Measurements from ENCODE around the gene IGF2BP2. TPM values are rescaled to one million over a fixed set of nuclear protein-coding genes. Genes with fewer than 3 reads are reported as not detected.

The IGF2BP2 gene
- total and polyA plus RNA-seq, 2 of the 8 experiments (the other 6 are each of a cell fraction or from before 2014, with no cell fraction given) = 7.4 to 121 TPM

DNA sequence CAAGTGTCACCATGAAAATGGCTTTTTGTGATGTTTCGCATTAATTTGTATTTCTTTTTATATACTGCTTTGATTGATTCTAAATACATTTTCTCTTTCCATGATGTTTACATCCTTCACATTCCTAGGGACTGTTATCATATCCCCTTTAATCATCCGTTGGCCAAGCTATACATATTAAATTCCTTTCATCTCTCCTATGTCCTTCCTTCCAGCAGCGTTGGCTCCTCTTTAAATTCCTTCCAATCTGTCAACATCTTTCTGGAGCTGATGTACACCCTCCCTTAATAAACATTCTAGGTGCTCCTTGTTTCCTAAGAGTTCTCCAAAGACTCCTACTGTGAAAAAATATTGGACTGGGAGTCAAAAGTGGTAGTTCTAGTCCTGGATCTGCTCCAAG, 87.8 kb downstream of the IGF2BP2 start:
- Histone ChIP-seq H4K8ac (ENCODE audit: extremely low read depth, insufficient read depth, low read length) (no peak overlapping the region), H3K27me3 (replicated peaks in 1 of 4; ENCODE audit: control insufficient read depth in 3 of 4, extremely low read depth in 1 of 4, insufficient read depth in 3 of 4, low read length in 3 of 4) (no peaks in the 10 kb centered on the region), H3K79me2 (ENCODE audit: control insufficient read depth in 1 of 2, insufficient read depth in 2 of 2, low read length in 2 of 2) (peaks cover 19 to 94% of the 10 kb centered on the region in 2 experiments), H2BK5ac (ENCODE audit: low read depth, low read length) (no peak overlapping the region), H2BK12ac (ENCODE audit: low read depth, low read length) (no peak overlapping the region), H3K14ac (ENCODE audit: insufficient read length) (no peak overlapping the region), H4K91ac (replicated peaks; ENCODE audit: insufficient read length, low read length) (no peak overlapping the region), H2BK120ac (replicated peaks; ENCODE audit: low read depth, low read length) (no peak overlapping the region), H4K20me1 (replicated peaks in 1 of 2; ENCODE audit: control insufficient read depth in 1 of 2, insufficient read depth in 2 of 2, low read length in 2 of 2) (peaks cover 12 to 22% of the 10 kb centered on the region in 2 experiments), H3K56ac (replicated peaks; ENCODE audit: insufficient read length, low read depth, low read length) (no peak overlapping the region), H3K9ac (replicated peaks in 1 of 4; ENCODE audit: extremely low read depth in 1 of 4, low read depth in 3 of 4, low read length in 3 of 4) (no peak overlapping the region), H2AK5ac (ENCODE audit: low read depth, low read length) (no peak overlapping the region), H2AFZ (ENCODE audit: low read length) (no peak overlapping the region), H3K79me1 (ENCODE audit: low read depth, low read length) (peaks cover 9% of the 10 kb centered on the region), H3K18ac (ENCODE audit: extremely low read depth, low read length) (no peak overlapping the region), H3K9me3 (ENCODE audit: insufficient read depth in 2 of 2, low read depth in 1 of 2, low read length in 1 of 2) (no peaks in the 10 kb centered on the region), H3K23ac (ENCODE audit: insufficient read length) (no peak overlapping the region), H3K4ac (replicated peaks; ENCODE audit: insufficient read length, low read depth, low read length) (no peak overlapping the region), H3K4me1 (replicated peaks in 1 of 4; ENCODE audit: control insufficient read depth in 3 of 4, insufficient read depth in 4 of 4, low read length in 3 of 4) (peaks cover 0 to 14% (median 6%) of the 10 kb centered on the region in 4 experiments; a peak in 6 of 7 replicates), H3K4me3 (ENCODE audit: extremely low read depth in 1 of 4, insufficient read depth in 2 of 4, low read depth in 3 of 4, low read length in 4 of 4) (no peak overlapping the region), H4K5ac (ENCODE audit: insufficient read length, low read depth, low read length) (no peak overlapping the region), H2BK15ac (ENCODE audit: low read length) (no peak overlapping the region), H3K27ac (ENCODE audit: low read depth, low read length) (no peak overlapping the region), H3K36me3 (ENCODE audit: control insufficient read depth in 2 of 4, insufficient read depth in 4 of 4, low read length in 3 of 4) (no peaks in the 10 kb centered on the region), H2BK20ac (ENCODE audit: low read length) (no peak overlapping the region), H3K4me2 (ENCODE audit: insufficient read depth in 1 of 2, low read depth in 2 of 2, low read length in 2 of 2) (no peak overlapping the region), H3K23me2 (ENCODE audit: low read depth, low read length) (no peaks in the 10 kb centered on the region)
- ChIA-PET CTCF (ENCODE audit: partially characterized antibody) (interaction anchor here (0.9 to 21.4 kb wide), 8 partner anchors 10 to 128 kb away, joined by 3 to 345 read pairs (median 12); no protein-coding TSS in a partner anchor), POLR2A (ENCODE audit: partially characterized antibody) (interaction anchor here (0.7 to 2.0 kb wide), 5 partner anchors 28 to 175 kb away, joined by 3 to 6 read pairs (median 4); no protein-coding TSS in a partner anchor)
- FAIRE-seq (no peak), DNase-seq (ENCODE audit: low read depth in 1 of 2, low spot score in 2 of 2) (no peak)
- 85% methylated on average over 3 of the region's 3 CpGs; no CpG with 5 or more reads in 1 of the 2 experiments for WGBS, 2 experiments (ENCODE audit: extremely low coverage in 1 of 2, insufficient coverage in 1 of 2, insufficient read length in 1 of 2, insufficient replicate concordance in 2 of 2, low coverage in 1 of 2, low lambda C conversion rate in 2 of 2, missing lambda C conversion rate in 1 of 2)
- no peak for TF ChIP-seq TAF7 (optimal IDR thresholded peaks at IDR 0.05; ENCODE audit: borderline replicate concordance, low read depth, low read length)
- TF ChIP-seq, protein P1, sequence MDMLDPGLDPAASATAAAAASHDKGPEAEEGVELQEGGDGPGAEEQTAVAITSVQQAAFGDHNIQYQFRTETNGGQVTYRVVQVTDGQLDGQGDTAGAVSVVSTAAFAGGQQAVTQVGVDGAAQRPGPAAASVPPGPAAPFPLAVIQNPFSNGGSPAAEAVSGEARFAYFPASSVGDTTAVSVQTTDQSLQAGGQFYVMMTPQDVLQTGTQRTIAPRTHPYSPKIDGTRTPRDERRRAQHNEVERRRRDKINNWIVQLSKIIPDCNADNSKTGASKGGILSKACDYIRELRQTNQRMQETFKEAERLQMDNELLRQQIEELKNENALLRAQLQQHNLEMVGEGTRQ (IDR thresholded peaks at IDR 0.05; ENCODE audit: low read length) = no peak
- no peak for TF ChIP-seq ASH2L (IDR thresholded peaks at IDR 0.05; ENCODE audit: low read length)
- TF ChIP-seq RFX5 (IDR thresholded peaks at IDR 0.05; ENCODE audit: borderline replicate concordance, low read depth, low read length) = no peak
- TF ChIP-seq, protein P2, sequence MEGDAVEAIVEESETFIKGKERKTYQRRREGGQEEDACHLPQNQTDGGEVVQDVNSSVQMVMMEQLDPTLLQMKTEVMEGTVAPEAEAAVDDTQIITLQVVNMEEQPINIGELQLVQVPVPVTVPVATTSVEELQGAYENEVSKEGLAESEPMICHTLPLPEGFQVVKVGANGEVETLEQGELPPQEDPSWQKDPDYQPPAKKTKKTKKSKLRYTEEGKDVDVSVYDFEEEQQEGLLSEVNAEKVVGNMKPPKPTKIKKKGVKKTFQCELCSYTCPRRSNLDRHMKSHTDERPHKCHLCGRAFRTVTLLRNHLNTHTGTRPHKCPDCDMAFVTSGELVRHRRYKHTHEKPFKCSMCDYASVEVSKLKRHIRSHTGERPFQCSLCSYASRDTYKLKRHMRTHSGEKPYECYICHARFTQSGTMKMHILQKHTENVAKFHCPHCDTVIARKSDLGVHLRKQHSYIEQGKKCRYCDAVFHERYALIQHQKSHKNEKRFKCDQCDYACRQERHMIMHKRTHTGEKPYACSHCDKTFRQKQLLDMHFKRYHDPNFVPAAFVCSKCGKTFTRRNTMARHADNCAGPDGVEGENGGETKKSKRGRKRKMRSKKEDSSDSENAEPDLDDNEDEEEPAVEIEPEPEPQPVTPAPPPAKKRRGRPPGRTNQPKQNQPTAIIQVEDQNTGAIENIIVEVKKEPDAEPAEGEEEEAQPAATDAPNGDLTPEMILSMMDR (IDR thresholded peaks at IDR 0.05; ENCODE audit: control extremely low read depth in 1 of 3, insufficient read depth in 1 of 3, low read depth in 1 of 3, low read length in 3 of 3) = no peak
- TF ChIP-seq BCL11A (IDR thresholded peaks at IDR 0.05; ENCODE audit: low read depth in 2 of 2, low read length in 2 of 2) = no peak
- TF ChIP-seq, protein P3, sequence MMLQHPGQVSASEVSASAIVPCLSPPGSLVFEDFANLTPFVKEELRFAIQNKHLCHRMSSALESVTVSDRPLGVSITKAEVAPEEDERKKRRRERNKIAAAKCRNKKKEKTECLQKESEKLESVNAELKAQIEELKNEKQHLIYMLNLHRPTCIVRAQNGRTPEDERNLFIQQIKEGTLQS (IDR thresholded peaks at IDR 0.05; ENCODE audit: insufficient read depth, low read depth, low read length) = no peak
- TF ChIP-seq SP1 (IDR thresholded peaks at IDR 0.05; ENCODE audit: low read depth, low read length) = no peak
- no peak for TF ChIP-seq JUND (IDR thresholded peaks at IDR 0.05; ENCODE audit: low read length)
- no peak for TF ChIP-seq CEBPB (IDR thresholded peaks at IDR 0.05; ENCODE audit: low read depth, low read length)

Measured in H1 (cell line).